ENCODE measurements around the gene TXNRD1.

The TXNRD1 gene

GRCh38 chr12:104348994-104349494 lies 133.5 kb downstream of the TXNRD1 start:
- DNase-seq (ENCODE audit: low read depth) = no peak
- TF ChIP-seq, protein P1, sequence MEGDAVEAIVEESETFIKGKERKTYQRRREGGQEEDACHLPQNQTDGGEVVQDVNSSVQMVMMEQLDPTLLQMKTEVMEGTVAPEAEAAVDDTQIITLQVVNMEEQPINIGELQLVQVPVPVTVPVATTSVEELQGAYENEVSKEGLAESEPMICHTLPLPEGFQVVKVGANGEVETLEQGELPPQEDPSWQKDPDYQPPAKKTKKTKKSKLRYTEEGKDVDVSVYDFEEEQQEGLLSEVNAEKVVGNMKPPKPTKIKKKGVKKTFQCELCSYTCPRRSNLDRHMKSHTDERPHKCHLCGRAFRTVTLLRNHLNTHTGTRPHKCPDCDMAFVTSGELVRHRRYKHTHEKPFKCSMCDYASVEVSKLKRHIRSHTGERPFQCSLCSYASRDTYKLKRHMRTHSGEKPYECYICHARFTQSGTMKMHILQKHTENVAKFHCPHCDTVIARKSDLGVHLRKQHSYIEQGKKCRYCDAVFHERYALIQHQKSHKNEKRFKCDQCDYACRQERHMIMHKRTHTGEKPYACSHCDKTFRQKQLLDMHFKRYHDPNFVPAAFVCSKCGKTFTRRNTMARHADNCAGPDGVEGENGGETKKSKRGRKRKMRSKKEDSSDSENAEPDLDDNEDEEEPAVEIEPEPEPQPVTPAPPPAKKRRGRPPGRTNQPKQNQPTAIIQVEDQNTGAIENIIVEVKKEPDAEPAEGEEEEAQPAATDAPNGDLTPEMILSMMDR (conservative IDR thresholded peaks at IDR 0.05; ENCODE audit: low read depth, low read length) = no peak
- no peak overlapping the region for H3K4me3 ChIP-seq (ENCODE audit: low read depth, low read length)

GRCh38 chr12:104350211-104351056 lies 134.9 kb downstream of the TXNRD1 start:
- DNase-seq (ENCODE audit: low read depth) = no peak
- H3K4me3 ChIP-seq (ENCODE audit: low read depth, low read length) = no peak overlapping the region
- TF ChIP-seq, protein P1 (conservative IDR thresholded peaks at IDR 0.05; ENCODE audit: low read depth, low read length) = no peak

GRCh38 chr12:104351057-104351983 lies 135.7 kb downstream of the TXNRD1 start:
- TF ChIP-seq, protein P1 (conservative IDR thresholded peaks at IDR 0.05; ENCODE audit: low read depth, low read length) = no peak
- DNase-seq (ENCODE audit: low read depth) = no peak
- H3K4me3 ChIP-seq (ENCODE audit: low read depth, low read length) = no peak overlapping the region

DNA sequence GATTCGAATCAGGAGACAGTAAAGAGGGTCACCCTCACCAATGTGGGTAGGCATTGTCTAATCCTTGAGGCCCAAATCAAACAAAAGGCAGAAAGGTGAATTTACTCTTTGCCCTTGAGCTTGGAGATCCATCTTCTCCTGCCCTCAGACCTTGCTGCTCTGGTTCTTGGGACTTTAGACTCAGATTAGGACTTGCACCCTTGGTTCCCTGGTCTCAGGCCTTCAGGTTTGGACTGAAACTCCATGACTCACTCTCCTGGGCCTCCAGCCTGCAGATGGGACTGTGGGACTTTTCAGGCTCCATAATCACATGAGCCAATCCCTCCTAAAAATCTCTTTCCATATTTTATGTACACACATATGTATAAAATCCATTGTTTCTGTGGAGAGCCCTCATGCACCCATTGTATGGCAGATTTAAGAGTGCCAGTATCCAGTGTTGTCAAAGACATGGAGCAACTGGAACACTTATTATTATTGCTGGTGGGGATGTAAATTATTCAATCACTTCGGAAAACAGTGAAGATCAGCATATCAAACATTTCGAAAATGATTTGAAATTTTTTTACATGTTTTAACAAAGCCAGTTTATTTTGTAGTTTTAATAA lies 136.6 kb downstream of the TXNRD1 start:
- H3K4me3 ChIP-seq (ENCODE audit: low read depth, low read length) = no peak overlapping the region
- TF ChIP-seq, protein P1 (conservative IDR thresholded peaks at IDR 0.05; ENCODE audit: low read depth, low read length) = no peak
- DNase-seq (ENCODE audit: low read depth) = peak; percentile 48

DNA sequence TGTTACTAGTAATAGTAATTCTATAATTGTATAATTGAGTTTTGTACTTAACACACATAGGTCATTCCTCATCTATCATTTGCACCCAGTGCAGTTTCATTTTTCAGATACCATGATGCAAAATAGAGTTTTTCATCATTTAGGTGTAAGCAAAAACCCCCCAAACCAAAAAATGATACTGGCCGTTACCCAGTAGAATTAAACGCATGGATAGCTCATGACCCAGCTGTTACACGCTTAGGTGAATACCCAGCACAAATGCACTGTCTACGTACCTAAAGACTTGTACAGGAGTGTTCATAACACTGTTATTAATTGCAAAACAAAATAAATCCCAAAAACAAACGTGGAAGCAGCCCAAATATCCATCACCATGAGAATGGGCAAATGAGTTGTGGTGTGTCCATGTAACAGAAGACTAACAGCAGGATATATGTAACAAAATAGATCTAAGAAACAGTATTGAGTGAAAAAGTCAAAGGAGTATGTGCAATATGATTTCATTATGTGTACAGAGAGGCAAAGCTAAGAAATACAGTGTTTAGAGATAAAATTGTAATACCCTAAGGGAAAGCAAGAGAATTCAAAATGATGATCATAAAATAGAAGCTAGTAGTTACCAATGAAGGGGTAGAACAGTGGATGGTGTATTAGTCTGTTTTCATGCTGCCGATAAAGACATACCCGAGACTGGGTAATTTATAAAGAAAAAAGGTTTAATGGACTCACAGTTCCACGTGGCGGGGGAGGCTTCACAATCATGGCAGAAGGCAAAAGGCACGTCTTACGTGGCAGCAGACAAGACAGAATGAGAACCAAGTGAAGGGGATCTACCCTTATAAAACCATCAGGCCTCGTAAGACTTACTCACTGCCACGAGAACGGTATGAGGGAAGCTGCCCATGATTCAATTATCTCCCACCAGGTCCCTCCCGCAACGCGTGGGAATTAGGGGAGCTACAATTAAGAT lies 137.7 kb downstream of the TXNRD1 start:
- TF ChIP-seq, protein P1 (conservative IDR thresholded peaks at IDR 0.05; ENCODE audit: low read depth, low read length) = no peak
- H3K4me3 ChIP-seq (ENCODE audit: low read depth, low read length) = no peak overlapping the region
- DNase-seq (ENCODE audit: low read depth) = no peak

All from choroid plexus epithelial cell (primary cell).